Thoracic aorta (tissue), 2 donors: ENCODE data around the gene ZFAND3. TPM values are rescaled to one million over a fixed set of nuclear protein-coding genes. Genes with fewer than 3 reads are reported as not detected.

Experiments
- ATAC-seq: fragments of 150-250 bp; one replicate; pipeline ENCODE4 v1.8.0; 2017; ENCODE audit warnings: low read depth; ENCODE audit not compliant: insufficient number of reproducible peaks, low FRiP score
- DNase-seq: peaks from one replicate; pipeline ENCODE4 v3.0.0-alpha.2; 2020; ENCODE audit warnings: low spot score
- H3K27ac ChIP-seq, 2 donors: fragments of 200-600 bp; sonication (generic); 1 replicate in 1 of 2; 2 replicates in 1 of 2; pipeline ENCODE4 v1.5.1; 2016; ENCODE audit warnings: mild to moderate bottlenecking in 2 of 2, moderate library complexity in 2 of 2
- H3K27me3 ChIP-seq: fragments of 200-600 bp; sonication (generic); replicated peaks from 2 replicates; pipeline ENCODE4 v1.6.0; 2016; ENCODE audit warnings: mild to moderate bottlenecking; ENCODE audit not compliant: insufficient read depth
- H3K36me3 ChIP-seq: fragments of 200-600 bp; sonication (generic); one replicate; pipeline ENCODE4 v1.5.1; 2016
- H3K4me1 ChIP-seq, 2 donors: fragments of 200-600 bp; sonication (generic); 1 replicate in 1 of 2; 2 replicates in 1 of 2; pipeline versions ENCODE4 v1.5.1 to v1.6.0; 2016; ENCODE audit warnings: low read depth in 2 of 2, mild to moderate bottlenecking in 1 of 2; ENCODE audit not compliant: control insufficient read depth in 1 of 2
- H3K4me3 ChIP-seq: fragments of 200-600 bp; sonication (generic); 2 replicates; pipeline ENCODE4 v1.5.1; 2016; ENCODE audit warnings: mild to moderate bottlenecking
- H3K9me3 ChIP-seq: fragments of 200-600 bp; sonication (generic); 2 replicates; pipeline ENCODE4 v1.5.1; 2016
- CTCF ChIP-seq: fragments of 200-600 bp; sonication (generic); IDR thresholded peaks from one replicate; pipeline ENCODE4 v1.5.1; 2019; ENCODE audit warnings: antibody characterized with exemption
- total RNA-seq, 2 donors: library from RNA; depleted of rRNA; stranded (reverse); fragments of >200 nt; gene quantifications; one replicate each; pipeline versions ENCODE4 v1.1.0 to v1.2.3, GENCODE V29; 2016

The ZFAND3 gene
- total RNA-seq, 2 donors from 2014 or later: 45.4 to 56.2 TPM

DNA sequence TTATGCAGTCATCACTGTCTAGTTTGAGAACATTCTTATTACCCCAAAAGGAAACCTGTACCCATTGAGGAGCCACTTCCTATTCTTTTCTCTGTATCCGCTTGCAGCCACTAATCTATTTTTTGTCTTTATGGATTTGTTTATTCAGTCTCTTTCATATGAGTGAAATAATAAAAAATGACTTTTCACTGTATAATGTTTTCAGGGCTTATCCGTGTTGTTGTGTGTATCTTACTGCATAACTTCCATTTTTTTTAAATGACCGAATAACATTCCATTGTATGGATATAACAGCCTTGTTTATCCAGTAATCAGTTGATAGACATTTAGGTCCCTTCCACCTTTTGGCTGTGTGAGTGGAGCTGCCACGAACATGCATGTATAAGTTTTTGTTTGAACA lies 86.6 kb downstream of the ZFAND3 start:
- ATAC-seq: no peak

GRCh38 chr6:37910998-37911397 lies 91.5 kb downstream of the ZFAND3 start:
- TF ChIP-seq CTCF: no peak
- DNase-seq: no peak
- Histone ChIP-seq H3K4me1 (peaks cover 5 to 15% of the 10 kb centered on the region in 2 donors), H3K36me3 (no peaks in the 10 kb centered on the region), H3K27ac (no peak overlapping the region), H3K4me3 (no peak overlapping the region), H3K27me3 (no peaks in the 10 kb centered on the region), H3K9me3 (no peaks in the 10 kb centered on the region)
- no peak for ATAC-seq

More for the DNA sequence above, 86.6 kb downstream of the ZFAND3 start:
- Histone ChIP-seq H3K27ac (no peak overlapping the region), H3K9me3 (no peaks in the 10 kb centered on the region), H3K4me3 (no peak overlapping the region), H3K4me1 (peaks cover 21 to 34% of the 10 kb centered on the region in 2 donors), H3K36me3 (no peaks in the 10 kb centered on the region), H3K27me3 (no peaks in the 10 kb centered on the region)
- no peak for DNase-seq
- TF ChIP-seq CTCF: no peak

DNA sequence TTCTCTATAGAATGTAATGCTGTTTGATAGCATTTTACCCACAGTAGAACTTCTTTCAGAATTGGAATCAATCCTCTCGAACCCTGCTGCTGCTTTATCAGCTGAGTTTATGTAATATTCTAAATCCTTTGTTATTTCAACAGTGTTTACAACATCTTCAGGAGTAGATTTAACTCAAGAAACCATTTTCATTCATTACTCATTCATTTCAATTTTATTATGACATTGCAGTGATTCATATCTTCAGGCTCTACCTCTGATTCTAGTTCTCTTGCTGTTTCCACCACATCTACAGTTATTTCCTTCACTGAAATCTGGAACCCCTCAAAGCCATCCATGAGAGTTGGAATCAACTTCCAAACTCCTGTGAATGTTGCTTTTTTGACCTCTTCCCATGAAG lies 93.7 kb downstream of the ZFAND3 start:
- Histone ChIP-seq H3K9me3 (no peaks in the 10 kb centered on the region), H3K4me1 (peaks cover 0 to 15% of the 10 kb centered on the region in 2 donors), H3K27ac (no peak overlapping the region), H3K27me3 (no peaks in the 10 kb centered on the region), H3K4me3 (no peak overlapping the region), H3K36me3 (no peaks in the 10 kb centered on the region)
- no peak for TF ChIP-seq CTCF
- no peak for ATAC-seq
- no peak for DNase-seq

GRCh38 chr6:37915463-37915862 lies 95.9 kb downstream of the ZFAND3 start:
- Histone ChIP-seq H3K27ac (no peak overlapping the region), H3K9me3 (no peaks in the 10 kb centered on the region), H3K36me3 (no peaks in the 10 kb centered on the region), H3K27me3 (no peaks in the 10 kb centered on the region), H3K4me1 (peaks cover 2 to 3% of the 10 kb centered on the region in 2 donors), H3K4me3 (no peak overlapping the region)
- TF ChIP-seq CTCF: no peak
- no peak for ATAC-seq
- no peak for DNase-seq

DNA sequence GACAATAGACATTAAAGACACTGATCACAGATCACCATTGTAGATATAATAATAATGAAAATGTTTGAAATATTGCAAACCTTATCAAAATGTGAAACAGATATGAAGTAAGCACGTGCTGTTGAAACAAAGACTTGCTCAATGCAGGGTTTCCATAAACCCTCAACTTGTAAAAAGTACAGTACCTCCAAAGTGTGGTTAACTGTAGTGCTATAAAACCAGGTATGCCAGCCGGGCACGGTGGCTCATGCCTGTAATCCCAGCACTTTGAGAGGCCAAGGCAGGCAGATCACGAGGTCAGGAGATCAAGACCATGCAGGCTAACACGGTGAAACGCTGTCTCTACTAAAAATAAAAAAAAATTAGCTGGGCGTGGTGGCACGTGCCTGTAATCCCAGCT lies 96.6 kb downstream of the ZFAND3 start:
- DNase-seq: no peak
- Histone ChIP-seq H3K27ac (no peak overlapping the region), H3K36me3 (no peaks in the 10 kb centered on the region), H3K4me1 (peaks cover 4 to 9% of the 10 kb centered on the region in 2 donors), H3K4me3 (no peak overlapping the region), H3K9me3 (no peaks in the 10 kb centered on the region), H3K27me3 (no peaks in the 10 kb centered on the region)
- no peak for ATAC-seq
- TF ChIP-seq CTCF: no peak
